ENCODE measurements around the gene CGB3.
A peak's percentile ranks its signal among the peaks of the same experiment; 100 is the strongest.

DNA sequence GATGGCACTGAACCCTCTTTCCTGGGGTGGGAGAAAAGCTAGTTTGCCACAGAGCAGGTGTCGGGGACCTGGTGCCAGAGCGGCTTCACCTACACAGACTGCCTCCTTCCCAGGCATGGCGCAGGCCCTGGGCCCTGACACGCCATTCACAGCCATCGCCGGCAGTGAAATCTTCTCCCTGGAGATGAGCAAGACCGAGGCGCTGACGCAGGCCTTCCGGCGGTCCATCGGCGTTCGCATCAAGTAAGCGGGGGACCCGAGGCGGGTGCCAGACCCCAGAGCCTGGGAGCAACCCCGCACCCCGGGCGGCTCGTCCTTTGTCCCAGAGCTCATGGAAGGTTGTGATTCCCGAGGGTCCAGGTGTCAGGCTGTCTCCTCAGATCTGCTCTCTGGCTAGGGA, 17.2 kb downstream of the CGB3 start:
- peak in 1 of 3 donors; percentile 6 for TF ChIP-seq POLR2AphosphoS5 (IDR thresholded peaks at IDR 0.05)
- TF ChIP-seq, protein P1, sequence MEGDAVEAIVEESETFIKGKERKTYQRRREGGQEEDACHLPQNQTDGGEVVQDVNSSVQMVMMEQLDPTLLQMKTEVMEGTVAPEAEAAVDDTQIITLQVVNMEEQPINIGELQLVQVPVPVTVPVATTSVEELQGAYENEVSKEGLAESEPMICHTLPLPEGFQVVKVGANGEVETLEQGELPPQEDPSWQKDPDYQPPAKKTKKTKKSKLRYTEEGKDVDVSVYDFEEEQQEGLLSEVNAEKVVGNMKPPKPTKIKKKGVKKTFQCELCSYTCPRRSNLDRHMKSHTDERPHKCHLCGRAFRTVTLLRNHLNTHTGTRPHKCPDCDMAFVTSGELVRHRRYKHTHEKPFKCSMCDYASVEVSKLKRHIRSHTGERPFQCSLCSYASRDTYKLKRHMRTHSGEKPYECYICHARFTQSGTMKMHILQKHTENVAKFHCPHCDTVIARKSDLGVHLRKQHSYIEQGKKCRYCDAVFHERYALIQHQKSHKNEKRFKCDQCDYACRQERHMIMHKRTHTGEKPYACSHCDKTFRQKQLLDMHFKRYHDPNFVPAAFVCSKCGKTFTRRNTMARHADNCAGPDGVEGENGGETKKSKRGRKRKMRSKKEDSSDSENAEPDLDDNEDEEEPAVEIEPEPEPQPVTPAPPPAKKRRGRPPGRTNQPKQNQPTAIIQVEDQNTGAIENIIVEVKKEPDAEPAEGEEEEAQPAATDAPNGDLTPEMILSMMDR (IDR thresholded peaks at IDR 0.05 in 8 of 11, conservative IDR thresholded peaks at IDR 0.05 in 3 of 11) = no peak
